ENCODE measurements around the gene ARHGAP28. TPM values are rescaled to one million over a fixed set of nuclear protein-coding genes. Genes with fewer than 3 reads are reported as not detected.
A peak's percentile ranks its signal among the peaks of the same experiment; 100 is the strongest.

The ARHGAP28 gene, protein sequence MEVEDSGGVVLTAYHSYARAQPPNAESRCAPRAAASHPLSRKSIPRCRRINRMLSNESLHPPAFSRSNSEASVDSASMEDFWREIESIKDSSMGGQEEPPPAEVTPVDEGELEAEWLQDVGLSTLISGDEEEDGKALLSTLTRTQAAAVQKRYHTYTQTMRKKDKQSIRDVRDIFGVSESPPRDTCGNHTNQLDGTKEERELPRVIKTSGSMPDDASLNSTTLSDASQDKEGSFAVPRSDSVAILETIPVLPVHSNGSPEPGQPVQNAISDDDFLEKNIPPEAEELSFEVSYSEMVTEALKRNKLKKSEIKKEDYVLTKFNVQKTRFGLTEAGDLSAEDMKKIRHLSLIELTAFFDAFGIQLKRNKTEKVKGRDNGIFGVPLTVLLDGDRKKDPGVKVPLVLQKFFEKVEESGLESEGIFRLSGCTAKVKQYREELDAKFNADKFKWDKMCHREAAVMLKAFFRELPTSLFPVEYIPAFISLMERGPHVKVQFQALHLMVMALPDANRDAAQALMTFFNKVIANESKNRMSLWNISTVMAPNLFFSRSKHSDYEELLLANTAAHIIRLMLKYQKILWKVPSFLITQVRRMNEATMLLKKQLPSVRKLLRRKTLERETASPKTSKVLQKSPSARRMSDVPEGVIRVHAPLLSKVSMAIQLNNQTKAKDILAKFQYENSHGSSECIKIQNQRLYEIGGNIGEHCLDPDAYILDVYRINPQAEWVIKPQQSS
- total RNA-seq: 2.2 and 2.3 TPM in 2 replicates

DNA sequence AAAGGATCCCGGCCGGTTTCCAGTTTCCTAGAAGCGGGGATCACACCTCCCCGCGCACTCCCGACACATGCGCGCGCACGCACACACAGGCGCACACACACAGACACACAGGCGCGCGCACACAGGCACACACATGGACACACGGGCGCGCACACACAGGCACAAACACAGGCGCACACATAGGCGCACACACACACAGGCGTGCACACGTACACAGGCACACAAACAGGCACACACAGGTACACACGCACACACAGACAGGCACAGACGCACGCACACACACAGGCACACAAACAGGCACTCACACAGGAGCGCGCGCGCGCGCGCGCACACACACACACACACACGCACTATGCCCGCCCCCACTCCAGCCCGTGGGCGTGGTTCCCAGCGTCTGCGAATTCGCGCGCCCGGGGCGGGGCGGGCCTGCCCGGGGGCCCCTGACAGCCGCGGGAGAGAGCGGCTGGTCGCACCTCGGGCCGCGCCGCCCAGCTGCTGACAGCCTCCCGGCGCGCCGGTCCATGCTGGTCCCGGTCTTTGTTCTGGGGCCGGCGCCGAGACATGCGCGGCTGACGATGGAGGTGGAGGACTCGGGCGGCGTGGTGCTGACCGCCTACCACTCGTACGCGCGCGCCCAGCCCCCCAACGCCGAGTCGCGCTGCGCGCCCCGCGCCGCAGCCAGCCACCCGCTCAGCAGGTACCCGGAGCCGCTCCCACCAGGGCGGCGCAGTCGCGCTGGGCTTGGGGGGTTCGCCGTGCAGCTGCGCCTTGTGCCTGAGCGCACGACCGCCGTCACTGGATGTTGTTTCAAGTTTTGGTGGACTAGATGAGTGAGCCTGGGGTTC, at the start of gene ARHGAP28:
Gene ARHGAP28 (plus strand): TSS at position 470 of the 845 bp plus-strand sequence. CDS start 106 bp downstream, at position 576.
- H3K4me3 ChIP-seq (ENCODE audit: low read depth, low read length): peak within 1 kb of the TSS; percentile 61
- DNase-seq (ENCODE audit: low read depth): no peak
- TF ChIP-seq, protein P1, sequence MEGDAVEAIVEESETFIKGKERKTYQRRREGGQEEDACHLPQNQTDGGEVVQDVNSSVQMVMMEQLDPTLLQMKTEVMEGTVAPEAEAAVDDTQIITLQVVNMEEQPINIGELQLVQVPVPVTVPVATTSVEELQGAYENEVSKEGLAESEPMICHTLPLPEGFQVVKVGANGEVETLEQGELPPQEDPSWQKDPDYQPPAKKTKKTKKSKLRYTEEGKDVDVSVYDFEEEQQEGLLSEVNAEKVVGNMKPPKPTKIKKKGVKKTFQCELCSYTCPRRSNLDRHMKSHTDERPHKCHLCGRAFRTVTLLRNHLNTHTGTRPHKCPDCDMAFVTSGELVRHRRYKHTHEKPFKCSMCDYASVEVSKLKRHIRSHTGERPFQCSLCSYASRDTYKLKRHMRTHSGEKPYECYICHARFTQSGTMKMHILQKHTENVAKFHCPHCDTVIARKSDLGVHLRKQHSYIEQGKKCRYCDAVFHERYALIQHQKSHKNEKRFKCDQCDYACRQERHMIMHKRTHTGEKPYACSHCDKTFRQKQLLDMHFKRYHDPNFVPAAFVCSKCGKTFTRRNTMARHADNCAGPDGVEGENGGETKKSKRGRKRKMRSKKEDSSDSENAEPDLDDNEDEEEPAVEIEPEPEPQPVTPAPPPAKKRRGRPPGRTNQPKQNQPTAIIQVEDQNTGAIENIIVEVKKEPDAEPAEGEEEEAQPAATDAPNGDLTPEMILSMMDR (conservative IDR thresholded peaks at IDR 0.05; ENCODE audit: low read depth, low read length): peak; percentile 27

DNA sequence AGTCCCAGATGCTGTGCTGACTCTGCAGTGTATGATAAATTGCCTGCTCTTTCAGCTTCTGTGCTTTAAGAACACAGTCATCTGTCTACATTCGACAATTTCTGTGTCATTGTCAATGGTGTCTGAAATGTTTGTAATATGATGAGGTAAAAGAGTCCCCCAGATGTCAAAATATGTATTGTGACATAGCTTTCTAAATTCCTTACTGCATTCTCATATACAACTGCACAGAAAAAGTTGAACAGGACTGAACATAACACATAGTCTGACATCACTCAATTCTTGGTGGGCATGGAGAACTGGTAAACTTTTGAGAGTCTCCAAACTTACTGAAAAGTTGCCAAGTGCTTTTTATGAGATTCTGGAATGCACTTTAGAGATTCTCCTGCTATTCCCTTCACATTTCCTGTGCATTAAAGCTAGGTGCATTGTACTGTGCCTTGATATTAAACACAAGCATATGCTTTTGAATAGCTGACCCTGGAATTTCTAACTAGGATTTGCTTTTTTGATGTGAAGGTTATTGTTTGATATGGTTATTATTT, 48.1 kb upstream of the ARHGAP28 start:
- no peak overlapping the region for H3K4me3 ChIP-seq (ENCODE audit: low read depth, low read length)

DNA sequence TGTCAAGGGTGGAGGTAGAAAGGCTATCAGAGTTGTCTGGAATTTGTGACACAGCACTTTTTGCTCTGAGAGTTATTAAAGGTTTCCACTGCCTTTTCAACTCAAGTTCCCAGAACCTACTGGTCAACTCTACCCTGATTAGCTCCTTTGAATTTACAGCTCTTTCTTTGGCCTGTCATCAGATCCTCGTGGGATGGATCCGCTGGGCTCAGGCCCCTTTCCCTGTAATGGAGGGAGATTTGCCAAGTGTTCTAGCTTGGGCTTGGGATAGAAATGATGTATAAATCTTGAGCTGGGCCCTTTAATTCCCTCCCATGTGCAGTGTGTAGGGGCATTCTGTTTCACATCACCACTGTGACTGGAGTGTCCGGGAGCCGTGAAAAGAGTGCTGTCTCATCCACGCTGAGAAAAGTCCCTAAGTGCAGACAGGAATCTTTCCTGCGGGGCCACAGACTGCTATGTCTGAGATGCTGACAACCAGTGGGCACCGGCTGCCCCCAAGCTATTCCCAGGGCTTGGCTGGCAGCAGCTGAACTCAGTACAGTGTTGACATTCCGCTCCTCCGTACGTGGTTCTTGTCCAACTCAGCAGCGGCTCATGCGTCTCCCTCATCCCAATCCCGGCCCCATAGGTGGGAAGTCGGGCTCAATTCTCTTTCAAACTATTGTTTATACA, 46.9 kb upstream of the ARHGAP28 start:
- TF ChIP-seq, protein P1 (conservative IDR thresholded peaks at IDR 0.05; ENCODE audit: low read depth, low read length): no peak
- no peak overlapping the region for H3K4me3 ChIP-seq (ENCODE audit: low read depth, low read length)
- DNase-seq (ENCODE audit: low read depth): no peak

More for the DNA sequence above, 48.1 kb upstream of the ARHGAP28 start:
- no peak for DNase-seq (ENCODE audit: low read depth)
- TF ChIP-seq, protein P1 (conservative IDR thresholded peaks at IDR 0.05; ENCODE audit: low read depth, low read length): no peak

DNA sequence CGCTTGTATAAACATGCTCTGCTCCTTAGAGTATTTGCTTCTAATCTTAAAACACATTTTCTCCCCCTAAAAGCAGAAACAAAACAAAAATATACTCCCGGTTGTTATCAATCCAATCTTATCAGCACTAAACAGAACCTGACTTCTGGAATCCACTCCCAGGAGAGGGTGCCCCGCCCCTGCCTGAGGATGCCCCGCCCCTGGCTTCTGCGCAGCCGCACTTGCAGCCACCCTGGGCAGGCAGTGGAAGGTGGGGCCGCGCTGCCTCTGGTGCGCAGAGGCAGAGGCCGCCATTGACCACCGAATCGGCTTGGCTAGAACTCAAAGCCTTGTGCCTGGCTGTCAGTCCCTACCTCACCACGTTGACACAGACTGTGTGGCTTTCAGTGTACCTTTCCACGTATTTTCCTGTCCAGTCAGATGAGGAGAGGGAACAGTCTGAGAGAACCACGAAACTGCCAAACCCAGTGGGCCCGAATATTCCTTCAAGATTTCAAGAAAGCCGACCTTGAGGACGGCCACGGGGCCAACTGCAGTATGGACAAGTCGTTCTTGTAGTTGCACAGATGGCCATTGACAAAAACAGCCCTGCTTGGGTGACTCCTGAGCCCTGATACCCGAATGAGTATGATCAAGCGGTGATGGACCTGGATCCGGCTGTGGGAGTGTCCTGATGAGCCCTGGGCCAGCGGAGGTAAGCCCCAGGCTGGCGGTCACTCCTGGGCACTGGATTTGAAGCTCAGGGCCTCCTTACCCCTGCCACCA, 46.2 kb upstream of the ARHGAP28 start:
- DNase-seq (ENCODE audit: low read depth): no peak
- H3K4me3 ChIP-seq (ENCODE audit: low read depth, low read length): no peak overlapping the region
- TF ChIP-seq, protein P1 (conservative IDR thresholded peaks at IDR 0.05; ENCODE audit: low read depth, low read length): no peak

DNA sequence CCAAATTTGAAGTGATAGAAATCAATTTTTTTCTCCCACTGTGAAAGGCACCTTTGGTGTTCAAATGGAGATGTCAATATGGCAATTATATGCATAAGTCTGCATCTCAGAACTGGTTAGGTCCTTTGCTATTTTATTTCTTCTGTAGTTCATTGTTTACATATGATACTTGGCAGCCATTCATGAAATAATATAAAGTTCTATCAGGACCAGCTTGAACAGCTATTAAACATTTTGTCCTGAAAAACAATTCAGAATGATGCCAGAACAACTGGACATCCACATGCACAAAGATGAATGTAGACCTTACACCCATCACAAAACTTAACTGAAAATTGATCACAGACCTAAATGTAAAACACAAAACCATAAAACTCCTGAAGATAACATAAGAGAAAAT, 41.8 kb upstream of the ARHGAP28 start:
- no peak for DNase-seq (ENCODE audit: low read depth)
- TF ChIP-seq, protein P1 (conservative IDR thresholded peaks at IDR 0.05; ENCODE audit: low read depth, low read length): no peak
- no peak overlapping the region for H3K4me3 ChIP-seq (ENCODE audit: low read depth, low read length)
